HEK293 (cell line): ENCODE results near the gene MLLT3.
"Not testable (repeated sequence)": the region's sequence is repeated elsewhere in the genome, so short reads cannot be mapped to it uniquely, and the experiment has no call there.

Experiments used
- CTCF ChIP-seq: fragments of 450-650 bp; formaldehyde crosslinking; IDR thresholded peaks from 2 replicates; pipeline ENCODE4 v1.5.1; 2016; ENCODE audit warnings: missing biosample characterization, missing genetic modification characterization
- ZBTB21 ChIP-seq: fragments of 450-650 bp; formaldehyde crosslinking; IDR thresholded peaks from 2 replicates; pipeline ENCODE4 v1.5.1; 2017; ENCODE audit warnings: missing biosample characterization, missing genetic modification characterization
- ZBTB7A ChIP-seq: fragments of 450-650 bp; formaldehyde crosslinking; IDR thresholded peaks from 2 replicates; pipeline ENCODE4 v1.5.1; 2016; ENCODE audit warnings: low read depth, missing biosample characterization, missing genetic modification characterization
- ZNF23 ChIP-seq: fragments of 450-650 bp; formaldehyde crosslinking; IDR thresholded peaks from 2 replicates; pipeline ENCODE4 v1.5.1; 2016; ENCODE audit warnings: missing biosample characterization, missing genetic modification characterization, borderline replicate concordance
- ZNF274 ChIP-seq, 2 experiments: fragments of 200-500 bp in 1 of 2; fragments of 450-650 bp in 1 of 2; sonication (Bioruptor generic) in 1 of 2; formaldehyde crosslinking in 1 of 2; IDR thresholded peaks; 2 replicates each; pipeline versions ENCODE4 v1.5.1 to v1.6.1; 2014 to 2016; ENCODE audit warnings: borderline replicate concordance in 1 of 2, inconsistent platforms in 1 of 2, low read length in 1 of 2, missing biosample characterization in 1 of 2, missing genetic modification characterization in 1 of 2
- ZNF76 ChIP-seq: fragments of 450-650 bp; formaldehyde crosslinking; IDR thresholded peaks from 2 replicates; pipeline ENCODE4; 2016; ENCODE audit warnings: low read depth, missing biosample characterization, missing genetic modification characterization, borderline replicate concordance

DNA sequence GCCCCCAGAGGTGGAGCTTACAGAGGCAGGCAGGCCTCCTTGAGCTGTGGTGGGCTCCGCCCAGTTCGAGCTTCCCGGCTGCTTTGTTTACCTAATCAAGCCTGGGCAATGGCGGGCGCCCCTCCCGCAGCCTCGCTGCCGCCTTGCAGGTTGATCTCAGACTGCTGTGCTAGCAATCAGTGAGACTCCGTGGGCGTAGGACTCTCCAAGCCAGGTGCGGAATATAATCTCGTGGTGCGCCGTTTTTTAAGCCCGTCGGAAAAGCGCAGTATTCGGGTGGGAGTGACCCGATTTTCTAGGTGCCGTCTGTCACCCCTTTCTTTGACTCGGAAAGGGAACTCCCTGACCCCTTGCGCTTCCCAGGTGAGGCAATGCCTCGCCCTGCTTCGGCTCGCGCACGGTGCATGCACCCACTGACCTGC, 36.0 kb upstream of the MLLT3 start:
- TF ChIP-seq ZNF76 (tag by site-specific recombination); CTCF (tag by site-specific recombination); ZBTB7A (tag by site-specific recombination); ZNF23 (tag by site-specific recombination); ZBTB21; ZNF274 (IDR thresholded peaks at IDR 0.05; ENCODE audit: low read length); ZNF274 (tag by site-specific recombination; IDR thresholded peaks at IDR 0.05; ENCODE audit: borderline replicate concordance): not testable (repeated sequence)
